MM.1S (cell line): ENCODE results near the gene RPS6KA2.

ENCODE experiments used
- DNase-seq: peaks from one replicate; pipeline ENCODE4 v3.0.0-alpha.2; 2015
- H2AFZ ChIP-seq: fragments of 300-600 bp; sonication (generic); 2 replicates; pipeline ENCODE4 v1.6.0; 2016; ENCODE audit warnings: antibody characterized with exemption, low read length
- H3F3A ChIP-seq: fragments of 300-600 bp; sonication (generic); 2 replicates; pipeline ENCODE4 v1.6.1; 2016; ENCODE audit warnings: mild to moderate bottlenecking, antibody characterized with exemption, low read length, moderate library complexity, mixed read lengths; ENCODE audit not compliant: insufficient read depth
- H3K27ac ChIP-seq: fragments of 300-600 bp; sonication (generic); 2 replicates; pipeline ENCODE4 v1.5.1; 2016; ENCODE audit warnings: mild to moderate bottlenecking, low read length
- H3K27me3 ChIP-seq: fragments of 300-600 bp; sonication (generic); replicated peaks from 2 replicates; pipeline ENCODE4 v1.6.0; 2016; ENCODE audit warnings: low read length; ENCODE audit not compliant: insufficient read depth
- H3K36me3 ChIP-seq: fragments of 300-600 bp; sonication (generic); replicated peaks from 2 replicates; pipeline ENCODE4 v1.6.1; 2016; ENCODE audit warnings: mild to moderate bottlenecking, low read length, mixed read lengths; ENCODE audit not compliant: insufficient read depth
- H3K4me1 ChIP-seq: fragments of 300-600 bp; sonication (generic); 2 replicates; pipeline ENCODE4 v1.6.1; 2016; ENCODE audit warnings: low read length, mixed read lengths
- H3K4me2 ChIP-seq: fragments of 300-600 bp; sonication (generic); 2 replicates; pipeline ENCODE4 v1.6.0; 2016; ENCODE audit warnings: low read depth, low read length
- H3K4me3 ChIP-seq: fragments of 300-600 bp; sonication (generic); 2 replicates; pipeline ENCODE4 v1.5.1; 2016; ENCODE audit warnings: low read length, mixed read lengths
- H3K79me2 ChIP-seq: fragments of 300-600 bp; sonication (generic); 2 replicates; pipeline ENCODE4 v1.6.1; 2016; ENCODE audit warnings: mixed run types, low read length, mixed read lengths
- H3K9ac ChIP-seq: fragments of 300-600 bp; sonication (generic); 2 replicates; pipeline ENCODE4 v1.6.1; 2016; ENCODE audit warnings: low read length, mixed read lengths
- H3K9me2 ChIP-seq: fragments of 300-600 bp; sonication (generic); replicated peaks from 2 replicates; pipeline ENCODE4 v1.6.1; 2016; ENCODE audit warnings: mild to moderate bottlenecking, low read length, mixed read lengths; ENCODE audit not compliant: insufficient read depth
- H3K9me3 ChIP-seq: fragments of 300-600 bp; sonication (generic); replicated peaks from 2 replicates; pipeline ENCODE4 v1.6.1; 2016; ENCODE audit warnings: mild to moderate bottlenecking, low read length, mixed read lengths; ENCODE audit not compliant: insufficient read depth
- H4K20me1 ChIP-seq: fragments of 300-600 bp; sonication (generic); 2 replicates; pipeline ENCODE4 v1.6.1; 2016; ENCODE audit warnings: mild to moderate bottlenecking, low read length, moderate library complexity, mixed read lengths; ENCODE audit not compliant: insufficient read depth
- EZH2 ChIP-seq: fragments of 300-600 bp; sonication (generic); optimal IDR thresholded peaks from 2 replicates; pipeline ENCODE3; 2017; ENCODE audit warnings: low read depth, mild to moderate bottlenecking, antibody characterized with exemption, low read length, mixed read lengths
- EZH2phosphoT487 ChIP-seq: fragments of 300-600 bp; sonication (generic); IDR thresholded peaks from 2 replicates; pipeline ENCODE4 v1.6.1; 2018; ENCODE audit warnings: antibody characterized with exemption, low read length
- TF ChIP-seq, protein P1 (sequence below): fragments of 300-600 bp; sonication (generic); IDR thresholded peaks from 2 replicates; pipeline ENCODE4 v1.5.1; 2016; ENCODE audit warnings: antibody characterized with exemption, low read length, mixed read lengths

The RPS6KA2 gene

DNA sequence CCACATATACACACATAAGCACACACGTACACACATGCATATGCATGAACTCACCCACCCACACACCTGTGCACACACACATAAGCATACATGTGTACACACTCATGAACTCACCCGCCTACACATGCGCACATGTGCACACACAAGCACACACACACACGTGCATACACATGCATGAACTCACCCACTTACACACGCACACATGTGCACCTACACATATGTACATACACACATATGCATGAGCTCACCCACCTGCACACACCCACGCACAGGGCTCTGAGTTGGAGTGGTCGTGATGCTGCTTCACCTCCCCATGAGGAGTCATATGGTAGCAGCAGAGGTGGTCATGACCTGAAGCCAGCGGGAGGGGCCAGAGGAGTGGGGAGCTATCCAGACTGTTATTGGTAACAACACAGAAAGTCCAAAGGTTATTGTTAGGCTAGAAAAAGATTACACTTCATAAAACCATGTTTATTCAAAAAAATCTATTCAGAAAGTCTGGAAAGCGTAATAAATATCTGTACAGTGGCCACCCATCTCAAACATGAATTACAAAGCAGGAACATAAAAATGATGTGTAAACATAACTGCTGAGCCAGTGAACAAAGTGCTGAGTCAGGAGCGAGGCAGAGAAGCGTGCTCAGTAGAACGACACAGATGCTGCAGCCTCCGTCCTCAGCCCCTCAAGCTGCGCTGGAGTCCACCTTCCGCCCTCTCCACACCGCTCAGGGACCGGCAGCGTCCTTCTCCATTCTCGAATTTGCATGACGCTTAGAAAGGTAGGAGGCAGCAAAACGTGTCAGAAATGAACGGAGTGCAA lies 217.9 kb downstream of the RPS6KA2 start:
- Histone ChIP-seq H3K27me3 (no peaks in the 10 kb centered on the region), H3K27ac (no peak overlapping the region), H3K4me1 (no peaks in the 10 kb centered on the region), H3K9me2 (no peaks in the 10 kb centered on the region), H3K4me3 (no peak overlapping the region), H3K9ac (no peak overlapping the region), H3K9me3 (no peaks in the 10 kb centered on the region), H3K79me2 (no peaks in the 10 kb centered on the region), H3K36me3 (no peaks in the 10 kb centered on the region), H3F3A (no peaks in the 10 kb centered on the region), H2AFZ (no peak overlapping the region), H3K4me2 (no peak overlapping the region), H4K20me1 (no peaks in the 10 kb centered on the region)
- TF ChIP-seq EZH2phosphoT487 (no peak), EZH2 (no peak)
- no peak for DNase-seq

DNA sequence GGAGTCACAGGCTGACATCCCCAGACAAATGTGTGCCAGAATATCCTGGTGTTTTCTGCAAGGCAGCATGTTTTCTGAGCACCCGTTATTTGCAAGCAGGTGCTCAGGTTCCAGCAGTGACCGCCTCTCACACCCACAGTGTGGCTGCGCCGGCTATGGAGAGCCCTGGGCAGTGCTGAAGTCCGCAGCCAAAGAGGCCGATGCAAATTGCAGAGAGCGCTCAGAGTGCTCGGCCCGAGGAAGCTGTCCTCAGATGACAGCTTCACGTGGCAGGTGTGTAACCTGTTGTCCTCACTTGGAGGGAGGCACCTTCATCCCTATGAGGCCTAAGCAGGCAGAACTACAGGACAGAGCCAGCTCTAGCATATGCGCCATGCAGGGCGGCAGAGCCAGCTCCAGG lies 220.9 kb downstream of the RPS6KA2 start:
- no peak for TF ChIP-seq EZH2phosphoT487
- TF ChIP-seq, protein P1, sequence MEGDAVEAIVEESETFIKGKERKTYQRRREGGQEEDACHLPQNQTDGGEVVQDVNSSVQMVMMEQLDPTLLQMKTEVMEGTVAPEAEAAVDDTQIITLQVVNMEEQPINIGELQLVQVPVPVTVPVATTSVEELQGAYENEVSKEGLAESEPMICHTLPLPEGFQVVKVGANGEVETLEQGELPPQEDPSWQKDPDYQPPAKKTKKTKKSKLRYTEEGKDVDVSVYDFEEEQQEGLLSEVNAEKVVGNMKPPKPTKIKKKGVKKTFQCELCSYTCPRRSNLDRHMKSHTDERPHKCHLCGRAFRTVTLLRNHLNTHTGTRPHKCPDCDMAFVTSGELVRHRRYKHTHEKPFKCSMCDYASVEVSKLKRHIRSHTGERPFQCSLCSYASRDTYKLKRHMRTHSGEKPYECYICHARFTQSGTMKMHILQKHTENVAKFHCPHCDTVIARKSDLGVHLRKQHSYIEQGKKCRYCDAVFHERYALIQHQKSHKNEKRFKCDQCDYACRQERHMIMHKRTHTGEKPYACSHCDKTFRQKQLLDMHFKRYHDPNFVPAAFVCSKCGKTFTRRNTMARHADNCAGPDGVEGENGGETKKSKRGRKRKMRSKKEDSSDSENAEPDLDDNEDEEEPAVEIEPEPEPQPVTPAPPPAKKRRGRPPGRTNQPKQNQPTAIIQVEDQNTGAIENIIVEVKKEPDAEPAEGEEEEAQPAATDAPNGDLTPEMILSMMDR = no peak
- no peak for TF ChIP-seq EZH2

DNA sequence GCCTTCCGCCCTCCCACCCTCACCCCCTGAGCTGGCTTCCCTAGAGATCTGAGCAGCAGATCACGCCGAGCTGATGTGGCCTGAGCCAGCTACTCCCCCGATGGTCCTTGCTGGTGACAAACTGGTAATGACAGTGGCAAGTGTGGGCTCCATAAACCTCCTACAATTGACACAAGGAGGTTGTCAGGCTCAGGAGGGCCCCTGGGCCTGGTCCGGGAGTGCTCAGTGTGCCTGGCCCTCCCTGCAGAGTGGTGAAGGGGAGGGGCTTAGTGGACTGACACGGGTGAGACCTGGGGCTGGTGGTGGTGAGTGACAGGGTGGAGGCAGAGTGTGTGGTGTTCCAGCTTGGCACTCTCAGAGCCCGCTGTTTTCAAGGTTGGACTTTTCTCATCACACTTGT lies 221.7 kb downstream of the RPS6KA2 start:
- Histone ChIP-seq H3F3A (no peaks in the 10 kb centered on the region), H3K4me3 (no peak overlapping the region), H4K20me1 (no peaks in the 10 kb centered on the region), H3K9ac (no peak overlapping the region), H3K79me2 (no peaks in the 10 kb centered on the region), H3K9me2 (no peaks in the 10 kb centered on the region), H3K27me3 (no peaks in the 10 kb centered on the region), H3K9me3 (no peaks in the 10 kb centered on the region), H3K4me1 (no peaks in the 10 kb centered on the region), H3K4me2 (no peak overlapping the region), H2AFZ (no peak overlapping the region), H3K36me3 (no peaks in the 10 kb centered on the region), H3K27ac (no peak overlapping the region)
- TF ChIP-seq EZH2phosphoT487 (no peak), EZH2 (no peak)
- TF ChIP-seq, protein P1 = no peak
- DNase-seq = no peak

More for the DNA sequence above, 220.9 kb downstream of the RPS6KA2 start:
- Histone ChIP-seq H3K9ac (no peak overlapping the region), H3K4me1 (no peaks in the 10 kb centered on the region), H3K4me3 (no peak overlapping the region), H3K79me2 (no peaks in the 10 kb centered on the region), H3K9me3 (no peaks in the 10 kb centered on the region), H3K27me3 (no peaks in the 10 kb centered on the region), H2AFZ (no peak overlapping the region), H3K4me2 (no peak overlapping the region), H4K20me1 (no peaks in the 10 kb centered on the region), H3K9me2 (no peaks in the 10 kb centered on the region), H3F3A (no peaks in the 10 kb centered on the region), H3K36me3 (no peaks in the 10 kb centered on the region), H3K27ac (no peak overlapping the region)
- no peak for DNase-seq
